ENCODE measurements around the gene C22orf39. TPM values are rescaled to one million over a fixed set of nuclear protein-coding genes. Genes with fewer than 3 reads are reported as not detected.

C22orf39 gene
- polyA plus RNA-seq, 1 of the 3 experiments (the other 2 are of a cell fraction), result 17.7 TPM

GRCh38 chr22:19478901-19479354, 31.4 kb upstream of the C22orf39 start, which contains the start of gene UFD1 (continued):
- no peak for TF ChIP-seq ZBTB33 (IDR thresholded peaks at IDR 0.05; ENCODE audit: borderline replicate concordance, low read depth)
- no peak for TF ChIP-seq JUND (IDR thresholded peaks at IDR 0.05)
- TF ChIP-seq IRF3 (IDR thresholded peaks at IDR 0.05; ENCODE audit: low read depth, low read length), result no peak
- TF ChIP-seq USF1 (IDR thresholded peaks at IDR 0.05; ENCODE audit: borderline replicate concordance, low read depth), result no peak
- peak; percentile 34; the same call in 1 of the 2 replicates for TF ChIP-seq TAF1 (IDR thresholded peaks at IDR 0.05; ENCODE audit: borderline replicate concordance, low read depth, low read length)
- no peak for TF ChIP-seq USF2 (IDR thresholded peaks at IDR 0.05; ENCODE audit: borderline replicate concordance, low read depth, low read length)
- no peak for TF ChIP-seq RAD21 (IDR thresholded peaks at IDR 0.05; ENCODE audit: low read length)
- peak; percentile 77 for TF ChIP-seq GABPA (IDR thresholded peaks at IDR 0.05; ENCODE audit: low read depth)
- no peak for TF ChIP-seq NRF1 (IDR thresholded peaks at IDR 0.05; ENCODE audit: low read depth, low read length)
- TF ChIP-seq MXI1 (IDR thresholded peaks at IDR 0.05; ENCODE audit: low read depth, low read length), result peak; percentile 39; the same call in 1 of the 2 replicates
- TF ChIP-seq ELF1 (IDR thresholded peaks at IDR 0.05), result no peak
- no peak for TF ChIP-seq CHD2 (IDR thresholded peaks at IDR 0.05; ENCODE audit: low read length, partially characterized antibody)
- TF ChIP-seq FOXJ3 (CRISPR knock-in tag; IDR thresholded peaks at IDR 0.05), result no peak

GRCh38 chr22:19478045-19478900, 30.8 kb upstream of the C22orf39 start:
- Histone ChIP-seq H4K20me1 (ENCODE audit: insufficient read depth) (peaks cover 43% of the 10 kb centered on the region), H3K9me3 (no peaks in the 10 kb centered on the region), H3K4me2 (peak overlapping the region; percentile 80), H3F3A (replicated peaks; ENCODE audit: insufficient read depth) (no peaks in the 10 kb centered on the region), H3K27ac (ENCODE audit: low read depth in 2 of 2, low read length in 1 of 2) (peak overlapping the region; percentile 95 to 99), H3K4me3 (ENCODE audit: low read depth in 2 of 2, low read length in 1 of 2) (peak overlapping the region; percentile 94 to 95), H3K79me2 (ENCODE audit: insufficient read depth) (peaks cover 82% of the 10 kb centered on the region), H3K9me2 (no peaks in the 10 kb centered on the region), H3K27me3 (ENCODE audit: insufficient read depth) (no peaks in the 10 kb centered on the region), H3K4me1 (ENCODE audit: control insufficient read depth in 1 of 2, insufficient read depth in 2 of 2, low read depth in 1 of 2, low read length in 1 of 2) (peaks cover 5 to 16% of the 10 kb centered on the region in 2 experiments; a peak in 3 of 4 replicates), H2AFZ (ENCODE audit: low read depth) (peak overlapping the region; percentile 80; the same call in 1 of the 2 replicates), H3K9ac (peak overlapping the region; percentile 91), H3K36me3 (replicated peaks in 1 of 2; ENCODE audit: control insufficient read depth in 1 of 2, insufficient read depth in 2 of 2, low read length in 1 of 2) (peaks cover 18 to 20% of the 10 kb centered on the region in 2 experiments)
- ChIA-PET CTCF (interaction anchor here (0.6 to 3.0 kb wide), 14 partner anchors 10 to 520 kb away, joined by 3 to 19 read pairs (median 6); partner anchors contain the start of genes ESS2 and SLC25A1), POLR2A (interaction anchor here (0.7 to 1.6 kb wide), 2 partner anchors 27 to 334 kb away, joined by 3 to 4 read pairs; partner anchors contain the start of gene ESS2)
- WGBS (ENCODE audit: low lambda C conversion rate), result 2% methylated on average over 22 of the region's 31 CpGs
- TF ChIP-seq RAD21 (IDR thresholded peaks at IDR 0.05; ENCODE audit: low read length) (no peak), FOSL2 (IDR thresholded peaks at IDR 0.05; ENCODE audit: borderline replicate concordance, low read depth) (no peak), IRF3 (IDR thresholded peaks at IDR 0.05; ENCODE audit: low read depth, low read length) (no peak), PBX3 (IDR thresholded peaks at IDR 0.05) (no peak)
- DNase-seq, result no peak

Measured in SK-N-SH (cell line).